Measurements from ENCODE around the gene GCLC.
A peak's percentile ranks its signal among the peaks of the same experiment; 100 is the strongest.
"Not testable (repeated sequence)": the region's sequence is repeated elsewhere in the genome, so short reads cannot be mapped to it uniquely, and the experiment has no call there.

GCLC gene

GRCh38 chr6:53544470-53545308, at the start of gene GCLC:
GCLC (minus strand) TSS chr6:53545101; CDS start chr6:53544645, 456 bp downstream.
- DNase-seq = peak; percentile 98

GRCh38 chr6:53594596-53594995, 49.7 kb upstream of the GCLC start:
- DNase-seq = no peak

- no peak for DNase-seq
Observed at GRCh38 chr6:53593001-53593488, 48.1 kb upstream of the GCLC start.

DNA sequence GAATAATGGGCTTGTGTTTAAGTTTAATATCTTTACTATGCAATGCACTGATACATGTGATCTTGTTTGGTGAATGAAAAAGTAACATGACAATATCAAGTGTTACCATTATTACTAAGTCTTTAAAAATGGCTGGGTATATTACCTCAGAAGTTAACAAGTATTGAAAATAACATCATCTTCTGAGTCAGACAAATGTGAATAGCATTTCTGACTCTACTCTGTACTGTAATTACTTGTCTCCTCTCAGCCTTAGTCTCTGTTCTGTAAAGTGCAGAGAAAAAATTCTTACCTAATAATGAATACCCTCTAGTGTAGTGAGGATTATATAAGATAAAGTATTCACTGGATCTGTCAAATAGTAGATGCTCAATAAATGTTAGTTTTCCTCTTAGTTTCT, 47.0 kb upstream of the GCLC start:
- no peak for DNase-seq

DNA sequence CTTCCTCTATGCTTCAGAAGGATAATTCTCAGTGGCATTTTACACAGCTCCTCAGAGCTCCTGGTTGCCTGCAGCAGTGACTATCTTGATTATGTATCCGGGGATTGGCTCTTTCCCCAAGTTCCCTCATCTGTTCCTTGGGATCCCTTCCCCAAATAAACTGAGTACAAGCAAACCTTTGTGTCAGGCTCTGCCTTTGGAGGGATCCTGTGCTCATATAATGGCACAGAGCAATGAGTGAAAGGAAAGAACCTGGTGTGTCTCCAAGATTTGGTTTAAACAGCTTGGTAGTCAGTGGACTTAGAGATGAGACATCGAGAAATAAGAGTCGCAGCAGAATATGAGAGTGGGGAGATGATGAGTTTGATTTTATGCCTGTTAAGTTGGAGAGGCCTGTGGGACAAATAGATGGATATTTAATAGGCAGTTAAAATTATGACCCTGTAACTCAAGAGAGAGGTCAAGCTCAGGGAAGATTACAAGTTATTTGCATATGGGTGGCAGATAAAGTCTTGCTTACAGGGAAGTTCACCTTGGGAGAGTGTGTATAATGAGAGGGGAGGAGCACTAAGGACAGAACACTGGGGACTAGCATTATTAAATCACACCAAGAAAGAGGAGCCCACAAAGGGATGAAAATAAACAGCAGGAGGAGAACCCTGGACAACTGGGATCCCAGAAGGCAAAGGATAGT, 44.1 kb upstream of the GCLC start:
- no peak for DNase-seq

DNA sequence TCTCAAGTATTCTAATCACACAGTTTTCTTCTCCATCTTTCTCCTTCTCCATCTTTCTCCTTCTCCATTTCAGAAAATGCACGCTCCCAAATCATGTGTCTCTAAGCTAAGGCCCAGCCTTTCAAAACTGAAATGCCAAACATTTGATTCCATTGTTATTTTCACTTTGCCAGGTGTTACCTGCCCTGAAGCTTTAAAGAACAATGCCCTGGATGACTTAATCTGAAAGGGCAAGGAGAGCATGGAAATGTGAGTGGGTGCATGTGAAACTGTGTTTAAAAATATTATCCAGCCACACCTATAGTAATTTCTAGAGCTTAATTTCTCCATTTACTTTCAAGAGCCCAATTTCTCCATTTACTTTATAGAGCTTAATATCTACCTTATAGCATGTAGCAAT, 42.4 kb upstream of the GCLC start:
- no peak for DNase-seq

- DNase-seq = no peak
Observed at GRCh38 chr6:53585208-53585900, 40.5 kb upstream of the GCLC start.

DNA sequence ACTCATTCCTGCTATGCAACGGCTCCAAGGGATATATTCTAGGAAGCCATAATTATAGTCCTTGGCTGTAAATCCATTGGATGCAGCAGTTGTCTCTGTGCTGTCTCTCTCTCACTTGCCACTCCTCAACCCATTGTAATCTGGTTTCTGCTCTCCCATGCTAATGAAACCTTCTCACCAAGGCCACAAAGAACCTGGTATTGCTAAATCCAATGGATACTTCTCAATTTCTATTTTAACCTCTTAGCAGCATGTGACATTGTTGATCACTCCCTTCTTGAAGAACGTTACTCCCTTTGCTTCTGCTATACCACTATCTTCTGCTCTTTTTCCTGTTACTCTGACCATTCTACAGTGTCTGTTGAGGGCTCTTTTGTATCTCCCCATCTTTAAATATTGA, 39.8 kb upstream of the GCLC start:
- no peak for DNase-seq

DNA sequence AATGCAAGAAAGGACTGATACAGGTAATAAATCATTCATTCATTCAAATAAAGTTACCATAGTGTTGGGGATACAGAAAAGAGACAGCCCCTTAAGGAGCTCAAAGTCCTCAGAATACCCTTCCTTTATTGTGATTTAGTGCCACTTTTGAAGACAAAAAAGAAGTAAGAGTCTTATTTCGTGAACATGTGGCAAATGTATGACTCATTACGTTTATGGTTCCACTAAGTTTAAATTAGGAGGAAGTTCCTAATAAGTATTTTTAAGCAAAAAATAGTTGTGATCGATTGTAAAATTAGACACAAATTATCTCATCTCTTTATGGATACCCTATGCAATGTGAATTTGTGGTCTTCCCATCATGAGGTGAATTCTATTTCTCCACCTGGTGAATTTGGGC, 38.5 kb upstream of the GCLC start:
- DNase-seq = no peak

DNA sequence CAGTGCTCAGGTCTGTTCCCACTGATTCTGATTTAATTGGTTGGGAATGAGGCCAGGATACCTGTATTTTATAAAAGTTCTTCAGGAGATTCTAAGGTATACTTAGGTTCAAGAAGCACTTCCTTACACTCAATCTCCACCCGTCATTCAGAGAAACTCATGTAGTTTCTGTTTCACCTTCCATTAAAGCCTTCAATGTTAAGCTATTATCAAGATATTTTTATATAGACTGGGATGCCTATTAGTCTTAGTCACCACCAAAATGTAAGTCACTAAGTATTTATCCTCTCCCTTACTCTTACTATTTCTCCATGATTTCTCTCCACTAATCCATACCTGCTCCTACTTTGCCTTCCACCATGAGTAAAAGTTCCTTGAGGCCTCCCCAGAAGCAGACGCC, 38.1 kb upstream of the GCLC start:
- no peak for DNase-seq

- DNase-seq = no peak
Observed at GRCh38 chr6:53581856-53582255, 37.0 kb upstream of the GCLC start.

GRCh38 chr6:53581173-53581773, 36.4 kb upstream of the GCLC start:
- no peak for DNase-seq

- no peak for DNase-seq
Observed at GRCh38 chr6:53579338-53579737, 34.4 kb upstream of the GCLC start.

- DNase-seq = no peak
Observed at GRCh38 chr6:53578371-53578770, 33.5 kb upstream of the GCLC start.

- DNase-seq = peak; percentile 6
Observed at GRCh38 chr6:53573299-53573698, 28.4 kb upstream of the GCLC start.

DNA sequence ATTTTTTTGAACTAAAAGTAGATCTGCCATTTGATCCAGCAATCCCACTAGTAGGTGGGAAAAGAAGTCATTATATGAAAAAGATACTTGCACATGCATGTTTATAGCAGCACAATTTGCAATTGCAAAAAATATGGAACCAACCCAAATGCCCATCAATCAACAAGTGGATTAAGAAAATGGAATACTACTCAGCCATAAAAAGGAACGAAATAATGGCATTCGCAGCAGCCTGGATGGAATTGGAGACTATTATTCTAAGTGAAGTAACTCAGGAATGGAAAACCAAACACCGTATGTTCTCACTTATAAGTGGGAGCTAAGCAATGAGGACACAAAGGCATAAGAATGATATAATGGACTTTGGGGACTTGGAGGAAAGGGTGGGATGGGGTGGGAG, 27.5 kb upstream of the GCLC start:
- DNase-seq = not testable (repeated sequence)

- DNase-seq = no peak
Observed at GRCh38 chr6:53568776-53569616, 24.1 kb upstream of the GCLC start.

- DNase-seq = no peak
Observed at GRCh38 chr6:53567701-53568100, 22.8 kb upstream of the GCLC start.

GRCh38 chr6:53566755-53567154, 21.9 kb upstream of the GCLC start:
- DNase-seq = peak; percentile 30

- DNase-seq = no peak
Observed at GRCh38 chr6:53565886-53566285, 21.0 kb upstream of the GCLC start.

GRCh38 chr6:53564401-53565065, 19.6 kb upstream of the GCLC start:
- DNase-seq = no peak

All from NCI-H510A (cell line).